NCI-H526 (cell line): ENCODE results near the gene HOXC9.

Experiments
- DNase-seq, 2 experiments: peaks; one replicate each; lab custom pipeline; 2025; lab: John Stamatoyannopoulos, UW

Gene HOXC9

DNA sequence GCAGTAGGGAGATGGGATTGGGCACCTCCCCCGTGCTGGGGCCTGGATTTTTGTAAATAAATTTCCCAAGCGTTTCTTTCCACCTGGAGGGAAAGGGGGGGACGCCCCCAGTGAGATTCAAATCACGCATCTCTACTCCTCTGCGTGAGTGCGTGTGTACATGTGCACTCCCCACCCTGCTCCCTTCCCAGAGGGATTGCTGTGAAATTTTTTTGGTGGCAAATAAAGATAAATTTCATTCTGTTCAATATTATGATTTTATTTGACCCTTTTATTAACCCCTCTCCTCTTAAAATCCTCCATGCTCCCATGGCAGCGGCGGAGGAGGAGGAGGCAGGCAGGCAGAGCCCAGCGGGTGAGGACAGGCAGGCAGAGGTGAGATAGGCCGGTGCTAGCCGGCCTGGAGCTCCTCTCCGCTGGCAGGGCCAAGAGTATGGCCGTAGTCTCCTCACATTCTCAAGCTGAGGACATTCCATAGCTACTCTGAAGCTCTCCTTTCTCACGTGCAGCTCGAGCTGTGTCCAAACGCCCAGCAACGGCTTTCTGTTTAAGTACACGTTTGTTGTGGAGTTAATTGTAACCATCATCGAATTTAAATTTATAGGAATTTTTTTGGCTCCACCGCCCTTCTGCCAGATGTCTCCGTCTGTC lies 23.7 kb upstream of the HOXC9 start:
- no peak for DNase-seq

DNA sequence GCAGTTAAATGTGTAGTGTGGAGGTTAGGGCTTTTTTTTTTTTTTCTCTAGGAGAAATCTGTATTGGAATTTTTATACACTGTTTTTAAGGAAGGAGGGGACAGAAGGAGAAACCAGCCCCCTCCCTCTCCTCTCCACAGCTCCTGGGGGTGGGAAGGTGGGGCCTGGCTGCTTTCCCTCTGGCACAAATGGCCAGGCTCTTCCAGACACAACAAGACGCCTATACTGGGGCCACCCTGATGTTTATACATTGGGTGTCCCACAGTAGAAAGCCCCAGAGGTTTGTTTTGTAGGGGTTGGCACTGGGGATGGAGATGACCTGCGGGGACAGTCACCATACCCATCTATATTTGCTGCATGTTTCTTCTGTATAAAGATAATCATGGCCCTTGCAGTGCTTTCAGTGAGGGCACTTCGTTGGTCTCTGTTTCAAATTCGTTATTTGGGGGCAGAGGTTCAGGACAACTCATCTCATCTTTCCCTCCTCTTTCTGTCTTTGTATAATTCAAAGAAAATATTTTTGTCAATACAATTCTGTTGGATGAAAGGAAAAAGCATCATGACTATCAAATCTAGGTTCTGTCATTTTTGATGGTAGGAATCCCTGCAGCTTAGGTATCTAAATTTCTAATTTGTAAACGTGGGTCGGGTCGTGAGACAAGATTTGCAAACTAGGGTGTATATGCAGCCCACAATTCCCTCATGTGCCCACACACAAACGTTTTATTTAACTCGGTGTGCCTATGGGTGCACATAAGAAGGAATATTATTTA lies 23.0 kb upstream of the HOXC9 start:
- DNase-seq: no peak

DNA sequence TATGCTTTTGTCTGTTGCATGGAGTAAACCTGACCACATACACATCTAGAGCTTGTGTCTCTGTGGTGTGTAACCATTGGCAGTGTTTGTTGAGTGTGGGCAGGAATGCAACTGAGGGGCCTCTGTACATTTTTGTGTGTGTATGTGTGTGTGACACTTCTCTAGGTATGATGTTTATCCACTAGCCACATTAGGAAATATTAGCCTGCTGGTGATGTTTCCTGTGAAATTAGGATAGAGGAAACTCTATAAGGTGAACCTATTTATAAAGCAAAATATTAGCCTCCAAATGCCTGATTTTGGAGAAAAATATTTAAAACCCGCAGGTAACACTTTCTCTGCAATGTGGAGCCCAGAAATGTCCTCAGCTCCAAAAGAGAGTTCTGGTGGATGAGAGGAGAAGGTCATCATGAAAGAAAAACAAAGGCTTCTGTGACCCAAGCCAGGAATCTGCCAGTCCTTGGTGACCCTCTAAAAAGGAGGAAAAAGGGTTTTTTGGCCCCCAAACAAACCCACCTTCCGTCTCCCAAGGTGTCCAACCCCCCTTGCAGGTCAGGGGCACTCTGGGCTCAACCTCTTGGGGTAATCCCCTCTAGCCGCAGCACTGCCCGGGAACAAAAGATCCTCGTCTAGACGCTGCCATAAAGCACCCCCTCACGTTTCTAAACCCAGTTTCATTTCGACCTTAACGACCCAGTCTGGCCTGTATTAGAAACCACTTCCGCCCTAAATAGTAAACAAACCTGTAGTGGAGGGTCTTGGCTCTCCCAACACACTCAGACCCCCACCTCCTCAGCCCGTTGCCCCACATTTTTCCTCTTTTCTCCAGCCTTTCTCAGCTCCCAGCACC lies 22.1 kb upstream of the HOXC9 start:
- DNase-seq: no peak

DNA sequence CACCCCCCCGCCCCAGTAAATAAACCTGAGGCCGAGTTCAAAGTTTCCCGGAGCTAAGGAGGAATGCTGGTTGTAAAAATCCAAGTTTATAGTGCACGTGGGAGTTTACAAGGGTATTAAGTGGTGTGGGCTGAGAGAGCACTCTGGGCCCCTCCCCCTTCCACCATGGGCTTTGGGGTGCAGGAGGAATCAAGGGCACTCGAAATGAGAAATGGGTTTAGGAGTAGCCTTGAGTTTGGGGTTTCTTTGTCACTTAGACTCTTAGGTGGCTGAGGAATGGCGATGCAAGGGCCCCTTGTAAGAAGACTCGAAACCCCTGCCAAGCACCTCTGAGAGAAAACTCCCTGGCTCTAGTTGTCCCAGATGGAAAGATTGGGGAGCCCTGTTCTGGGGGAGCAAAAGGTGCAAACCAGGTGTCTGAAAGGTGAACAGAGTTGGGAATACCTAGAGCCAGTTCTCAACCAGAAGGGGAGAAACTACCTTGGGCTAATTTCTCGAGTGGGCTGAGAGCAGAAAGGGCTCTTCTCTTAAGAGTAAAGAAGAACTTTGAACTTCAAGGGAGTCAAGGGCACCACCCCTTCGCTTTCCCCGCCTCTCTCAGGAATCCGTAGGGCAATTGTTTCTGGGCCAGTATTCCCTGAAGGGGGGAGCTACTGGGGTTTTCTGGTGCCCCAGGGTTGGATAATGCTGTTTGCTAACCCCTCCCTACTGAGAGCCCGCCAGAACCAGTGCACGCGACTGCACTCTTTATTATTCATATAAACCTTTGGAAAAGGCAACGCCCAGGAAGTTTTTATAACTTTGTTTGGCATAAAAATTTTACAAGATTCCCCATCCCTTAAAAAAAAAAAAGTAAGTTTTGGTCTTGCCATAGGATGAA lies 21.2 kb upstream of the HOXC9 start:
- DNase-seq: peak in 1 of 2 experiments; percentile 95

DNA sequence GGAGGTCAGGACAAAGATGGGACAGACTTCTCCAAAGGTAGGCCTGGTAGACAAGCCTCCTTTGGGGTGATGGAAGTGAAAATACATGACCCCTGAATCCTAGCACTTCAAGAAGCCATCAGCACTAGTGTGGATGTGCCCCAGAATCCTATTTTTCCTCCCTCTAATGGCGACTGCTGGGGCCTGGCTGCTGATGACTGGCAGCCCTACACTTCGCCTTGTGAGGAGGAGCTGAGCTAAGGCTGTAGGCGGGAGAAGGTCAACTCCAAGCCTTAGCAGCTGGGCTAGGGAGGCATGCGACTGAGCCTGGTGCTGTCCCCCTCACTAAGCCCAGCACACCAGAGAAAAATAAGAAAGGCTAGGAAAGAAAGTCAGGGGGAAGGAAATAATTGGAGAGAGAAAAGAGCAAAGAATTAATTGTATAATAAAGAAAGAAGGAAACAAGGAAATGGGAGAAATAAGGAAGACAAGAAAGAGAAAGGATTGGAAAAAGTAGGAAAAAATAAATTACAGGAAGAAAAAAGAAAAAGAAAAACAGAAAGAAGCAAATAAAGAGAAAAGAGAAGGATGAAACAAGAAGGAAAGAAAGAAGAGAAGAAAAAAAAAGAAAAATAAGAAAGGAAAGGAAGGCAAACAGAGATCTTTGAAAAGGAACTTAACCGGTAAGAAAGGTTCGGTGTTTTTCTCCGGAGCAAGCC lies 19.7 kb upstream of the HOXC9 start:
- no peak for DNase-seq

DNA sequence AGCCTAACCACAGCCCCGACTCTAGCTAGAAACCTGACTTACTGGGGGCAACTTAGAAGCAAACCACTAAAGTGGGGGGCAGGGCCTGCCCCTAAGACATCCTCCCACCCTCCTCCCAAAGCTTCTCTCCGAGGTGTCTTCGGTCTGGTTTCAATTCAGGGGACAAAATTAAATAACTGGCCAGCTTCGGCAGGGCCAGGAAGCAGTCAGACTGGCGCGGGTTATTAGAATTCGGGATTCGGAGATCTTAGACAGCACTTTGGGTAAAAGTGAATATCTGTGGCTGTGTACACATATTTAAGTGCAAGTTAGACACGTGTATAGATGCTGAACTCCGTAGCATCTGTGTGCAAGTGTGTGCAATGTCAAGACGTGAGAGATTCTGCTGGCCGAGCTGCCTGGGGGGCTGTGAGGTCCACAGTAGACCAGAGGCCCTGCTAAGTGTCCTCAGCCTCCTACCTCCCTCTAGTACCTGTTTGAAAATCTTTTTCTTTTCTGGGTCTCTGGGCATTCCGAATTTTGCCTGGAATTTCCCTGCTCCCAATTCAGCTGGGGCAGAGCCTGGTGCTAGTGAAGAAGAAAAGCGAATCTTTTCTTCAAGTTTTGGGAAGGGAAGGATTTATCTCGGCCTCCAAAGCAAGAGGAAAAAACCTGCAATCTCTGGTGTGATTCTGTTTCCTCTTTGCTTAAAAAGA lies 19.0 kb upstream of the HOXC9 start:
- DNase-seq: no peak

DNA sequence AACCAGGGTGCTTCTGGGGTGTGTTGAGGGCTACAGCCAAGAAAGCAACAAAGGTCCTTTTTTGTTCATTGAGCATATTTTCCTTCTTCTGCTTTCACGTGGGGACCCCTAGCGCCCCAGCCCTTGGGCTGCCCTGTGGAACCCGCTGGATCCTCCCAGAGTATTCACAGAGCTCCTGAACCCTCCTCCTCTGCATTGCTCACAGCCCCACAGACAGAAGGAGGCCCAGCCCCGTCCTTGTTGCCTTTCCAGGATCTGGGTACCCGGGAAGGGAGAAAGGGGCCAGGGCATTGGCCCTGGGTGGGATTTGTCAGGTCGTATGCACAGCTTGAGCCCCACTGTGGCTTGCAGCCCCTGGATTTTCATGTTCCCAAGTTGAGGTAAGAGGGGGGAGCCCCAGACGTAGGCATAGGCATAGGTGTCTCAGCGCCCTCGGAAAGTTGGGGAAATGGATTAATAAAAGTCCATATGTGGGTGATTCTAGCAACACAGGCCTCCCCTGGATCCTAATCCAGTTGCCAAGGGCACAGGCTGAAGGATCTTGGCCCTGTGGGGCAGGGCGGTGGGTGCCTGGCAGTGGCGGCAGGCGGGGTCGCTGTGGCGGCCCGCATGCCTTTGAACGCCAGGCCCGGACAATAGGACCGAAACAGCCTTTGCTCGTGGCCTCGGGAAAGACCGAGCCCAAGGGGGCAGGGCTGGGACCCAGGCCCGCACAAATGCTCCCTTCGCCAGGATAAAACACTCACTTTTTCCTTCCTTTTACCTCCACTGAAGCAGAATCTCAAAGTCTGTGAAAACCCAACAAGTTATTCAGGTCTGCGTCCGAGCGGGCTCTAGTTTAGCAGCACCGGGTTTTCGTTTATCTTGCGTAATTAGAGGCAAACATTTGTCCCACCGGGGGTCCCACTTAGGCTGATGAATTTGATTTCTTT lies 18.1 kb upstream of the HOXC9 start:
- DNase-seq: no peak

DNA sequence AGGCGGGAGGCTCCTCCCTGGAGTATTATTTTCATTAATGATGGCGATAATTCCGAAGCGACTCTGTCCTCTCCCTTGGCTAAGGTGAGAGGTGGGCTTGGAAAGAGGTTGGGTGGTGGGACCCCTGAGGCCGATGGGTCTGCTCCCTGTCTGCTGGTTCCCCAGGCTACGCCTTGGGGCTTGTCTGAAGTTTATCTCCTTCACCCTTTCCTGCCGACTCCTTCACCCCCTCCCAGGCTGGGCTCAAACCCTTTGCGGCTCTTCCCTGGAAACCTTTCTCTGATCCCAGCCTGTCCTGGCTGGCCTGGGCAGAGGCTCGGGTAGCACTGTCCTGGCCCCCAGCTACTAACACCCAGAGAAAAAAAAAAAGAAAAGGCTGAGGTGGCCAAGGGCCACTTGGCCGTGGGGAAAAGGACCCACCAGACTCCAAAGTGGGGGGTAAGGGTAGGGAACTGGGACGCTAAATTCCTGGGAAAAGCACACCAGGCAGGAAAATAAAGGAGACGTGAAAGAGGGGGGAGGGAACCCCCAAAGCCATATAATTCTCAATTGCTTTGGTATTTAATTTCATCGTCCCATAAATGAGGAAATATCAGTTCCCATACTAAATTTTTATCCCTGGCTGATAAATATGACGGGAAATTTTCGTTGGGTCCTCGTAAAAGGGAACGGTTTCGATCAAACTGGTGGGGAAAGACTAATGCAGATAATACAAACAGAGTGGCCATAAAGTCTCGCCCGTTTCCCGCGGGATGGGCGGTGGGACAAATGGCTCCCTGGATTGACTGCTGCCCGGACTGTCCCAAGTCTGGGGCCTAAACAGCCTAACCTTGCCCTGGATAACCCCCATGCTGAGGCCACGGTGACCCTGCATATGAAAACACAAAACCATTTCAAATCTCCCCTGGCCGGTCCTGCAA lies 17.1 kb upstream of the HOXC9 start:
- no peak for DNase-seq

DNA sequence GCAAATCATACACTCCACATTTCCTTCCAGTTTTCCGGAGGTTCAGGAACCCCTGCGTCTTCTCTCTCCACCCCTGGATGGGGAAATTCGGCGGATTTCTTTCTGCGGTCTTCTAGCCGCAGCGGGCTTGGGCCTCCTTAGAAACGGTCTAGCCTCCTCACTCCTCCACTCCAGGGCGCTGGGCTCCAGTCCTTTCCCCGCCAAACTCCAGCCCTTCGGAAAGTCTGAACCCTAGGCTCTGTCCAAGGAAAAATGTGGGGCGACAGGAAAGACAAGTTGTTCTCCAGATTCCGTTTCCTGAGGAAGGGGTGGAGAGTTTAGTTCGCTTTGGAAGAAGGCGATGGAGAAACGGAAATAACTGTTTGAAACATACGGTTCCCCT lies 16.4 kb upstream of the HOXC9 start:
- DNase-seq: no peak

DNA sequence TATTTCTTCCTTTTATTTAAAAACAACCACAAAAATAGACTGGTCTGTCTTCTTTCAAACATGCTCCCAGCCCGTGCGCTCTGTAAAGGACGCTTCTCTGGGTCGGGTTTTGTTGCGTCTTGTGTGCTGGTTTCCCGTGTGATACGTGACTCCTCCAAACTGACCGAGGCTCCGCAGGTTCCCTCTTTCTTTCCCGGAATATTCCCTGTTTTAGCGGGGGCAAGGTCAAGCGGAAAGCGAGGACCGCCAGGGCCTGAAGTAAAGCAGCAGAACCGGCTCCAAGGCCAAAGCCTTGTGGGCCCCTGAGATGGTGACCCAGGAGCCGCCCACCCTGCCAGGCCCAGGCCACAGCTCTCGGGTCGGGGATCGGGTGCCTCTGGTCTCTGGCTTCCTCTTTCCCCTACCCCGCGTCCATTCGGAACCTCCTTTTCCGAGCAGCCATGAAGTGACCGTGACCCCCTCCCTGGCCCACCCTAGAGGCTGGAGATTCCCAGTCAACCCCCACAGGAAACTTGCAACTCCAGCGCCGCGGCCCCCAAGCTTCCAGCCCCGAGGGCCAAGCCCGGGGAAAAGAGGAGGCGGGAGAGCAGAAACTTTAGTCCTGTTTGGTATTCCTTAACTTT lies 15.9 kb upstream of the HOXC9 start:
- no peak for DNase-seq

DNA sequence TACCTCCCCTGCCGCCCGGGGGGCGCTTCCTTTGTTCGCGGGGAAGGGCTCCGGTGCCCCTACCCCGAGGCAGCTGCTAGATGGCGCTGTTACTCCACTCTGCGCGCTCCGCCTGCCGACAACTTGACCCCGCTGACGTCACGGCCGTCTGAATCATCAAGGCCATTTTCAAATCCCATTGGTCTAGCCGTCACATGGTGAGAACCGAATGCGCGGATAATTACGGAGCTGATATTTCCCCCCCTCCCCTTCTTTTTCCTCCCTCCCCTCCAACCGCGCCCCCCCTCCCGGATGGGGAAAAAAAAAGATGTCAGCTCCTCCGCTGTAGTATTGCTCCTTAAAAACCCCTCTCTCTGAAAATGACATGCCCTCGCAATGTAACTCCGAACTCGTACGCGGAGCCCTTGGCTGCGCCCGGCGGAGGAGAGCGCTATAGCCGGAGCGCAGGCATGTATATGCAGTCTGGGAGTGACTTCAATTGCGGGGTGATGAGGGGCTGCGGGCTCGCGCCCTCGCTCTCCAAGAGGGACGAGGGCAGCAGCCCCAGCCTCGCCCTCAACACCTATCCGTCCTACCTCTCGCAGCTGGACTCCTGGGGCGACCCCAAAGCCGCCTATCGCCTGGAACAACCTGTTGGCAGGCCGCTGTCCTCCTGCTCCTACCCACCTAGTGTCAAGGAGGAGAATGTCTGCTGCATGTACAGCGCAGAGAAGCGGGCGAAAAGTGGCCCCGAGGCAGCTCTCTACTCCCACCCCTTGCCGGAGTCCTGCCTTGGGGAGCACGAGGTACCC lies 14.9 kb upstream of the HOXC9 start, which contains the start of gene HOXC10:
TSS of gene HOXC10 (plus strand) at position 246 of the 791 bp plus-strand sequence. CDS start at position 360, 114 bp downstream.
- peak; percentile 98 to 99 for DNase-seq

DNA sequence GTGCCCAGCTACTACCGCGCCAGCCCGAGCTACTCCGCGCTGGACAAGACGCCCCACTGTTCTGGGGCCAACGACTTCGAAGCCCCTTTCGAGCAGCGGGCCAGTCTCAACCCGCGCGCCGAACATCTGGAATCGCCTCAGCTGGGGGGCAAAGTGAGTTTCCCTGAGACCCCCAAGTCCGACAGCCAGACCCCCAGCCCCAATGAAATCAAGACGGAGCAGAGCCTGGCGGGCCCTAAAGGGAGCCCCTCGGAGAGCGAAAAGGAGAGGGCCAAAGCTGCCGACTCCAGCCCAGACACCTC lies 14.3 kb upstream of the HOXC9 start:
- no peak for DNase-seq

DNA sequence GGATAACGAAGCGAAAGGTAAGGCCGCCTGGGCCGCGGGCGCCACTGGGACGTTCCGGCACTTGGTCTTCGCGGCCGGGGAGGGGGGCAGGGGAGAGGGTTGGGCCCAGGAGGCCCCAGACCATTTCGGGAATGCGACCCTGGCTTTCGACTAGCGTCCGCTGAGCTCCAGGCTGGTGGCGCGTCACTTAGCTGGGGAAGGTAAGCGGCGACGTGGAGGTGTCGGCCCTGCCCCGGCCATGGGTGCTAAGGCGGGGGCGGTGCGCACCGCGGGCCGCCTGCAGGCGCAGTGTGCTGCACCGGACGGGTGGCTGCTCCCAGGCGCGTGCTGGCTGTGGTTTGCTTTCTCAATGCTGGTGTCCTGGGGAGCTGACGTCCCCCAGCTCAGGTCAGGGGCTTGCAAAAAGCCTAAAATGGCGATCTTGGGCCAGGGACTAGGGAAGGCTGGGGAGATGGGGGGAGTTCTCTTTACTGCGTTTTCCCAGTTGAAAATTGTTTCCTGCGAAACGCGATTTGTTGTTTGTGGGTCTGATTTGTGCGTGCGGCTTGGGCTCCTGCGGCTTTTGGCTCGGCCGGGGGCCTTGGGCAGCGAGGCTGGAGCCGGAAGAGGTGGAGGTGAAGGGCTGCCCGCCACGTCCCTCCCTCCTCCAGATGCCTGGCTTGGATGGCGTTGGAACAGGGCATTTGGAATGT lies 13.8 kb upstream of the HOXC9 start:
- no peak for DNase-seq

DNA sequence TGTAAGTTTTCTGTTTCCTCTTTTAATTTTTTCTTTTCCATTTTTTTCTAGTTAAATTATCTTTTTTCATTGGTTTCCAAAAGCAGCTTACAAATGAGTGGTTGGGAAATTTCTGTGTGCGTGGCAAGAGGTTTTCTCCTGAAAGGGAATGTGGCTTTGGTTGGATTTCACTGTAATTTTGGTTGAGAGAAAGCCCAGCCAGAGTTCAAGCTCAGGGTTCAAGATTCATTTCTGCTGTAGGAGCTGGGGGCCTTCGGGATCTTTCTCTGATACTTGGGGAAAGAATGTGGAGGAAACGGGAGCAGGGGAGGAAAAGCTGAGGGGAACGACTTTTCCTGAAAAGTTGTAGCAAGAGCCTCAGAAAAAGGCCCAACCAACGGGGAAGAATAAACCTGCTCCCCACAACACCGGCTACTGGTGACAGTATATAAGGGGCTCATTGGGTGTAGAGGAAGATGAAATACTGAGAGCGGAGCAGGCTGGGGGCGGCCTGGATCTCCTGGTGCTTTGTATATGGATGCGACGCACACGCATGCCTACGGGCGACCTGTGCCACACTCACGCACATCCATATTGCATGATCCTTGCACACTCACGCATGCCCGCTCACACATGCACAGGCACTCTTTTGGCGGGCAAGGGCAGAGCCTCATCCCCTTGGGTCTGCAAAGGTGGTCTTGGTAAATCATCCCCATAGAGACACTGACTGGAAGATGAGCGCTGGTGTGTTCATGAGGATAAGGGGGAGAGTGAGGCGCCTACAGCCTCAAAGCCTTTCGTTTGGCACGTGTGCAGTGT lies 13.1 kb upstream of the HOXC9 start:
- no peak for DNase-seq

DNA sequence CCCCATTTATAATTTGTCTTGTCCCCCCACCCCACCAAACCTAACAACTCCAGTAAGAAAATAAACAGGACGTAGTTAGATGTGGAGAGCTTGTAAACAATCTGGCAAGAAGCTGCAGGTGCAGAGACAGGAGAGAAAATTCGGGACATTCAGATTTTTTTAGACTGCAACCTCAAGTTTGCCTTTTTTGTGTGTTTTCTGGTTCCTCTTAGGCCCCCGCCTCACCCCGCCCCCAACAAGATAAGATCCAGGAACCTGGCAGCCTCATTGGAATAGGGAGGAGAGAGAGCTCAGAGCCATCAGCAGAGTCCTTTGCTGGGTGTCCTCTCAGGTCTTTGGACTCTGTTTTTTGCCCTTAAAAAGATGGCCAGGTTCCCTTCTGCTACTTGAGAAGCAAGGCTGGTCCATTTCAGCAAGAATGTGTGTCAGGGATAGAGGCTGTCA lies 12.2 kb upstream of the HOXC9 start:
- DNase-seq: no peak
